T-helper 9 cell (primary cell): ENCODE results near the gene FAM200C.

Source experiments
- DNase-seq: peaks from one replicate; pipeline ENCODE4 v3.0.0-alpha.2; 2020

The FAM200C gene

GRCh38 chr5:160366230-160366629 is 33.6 kb downstream of the FAM200C start:
- DNase-seq: no peak

- DNase-seq: no peak
These were observed 36.0 kb downstream of the FAM200C start for GRCh38 chr5:160363660-160364395.

DNA sequence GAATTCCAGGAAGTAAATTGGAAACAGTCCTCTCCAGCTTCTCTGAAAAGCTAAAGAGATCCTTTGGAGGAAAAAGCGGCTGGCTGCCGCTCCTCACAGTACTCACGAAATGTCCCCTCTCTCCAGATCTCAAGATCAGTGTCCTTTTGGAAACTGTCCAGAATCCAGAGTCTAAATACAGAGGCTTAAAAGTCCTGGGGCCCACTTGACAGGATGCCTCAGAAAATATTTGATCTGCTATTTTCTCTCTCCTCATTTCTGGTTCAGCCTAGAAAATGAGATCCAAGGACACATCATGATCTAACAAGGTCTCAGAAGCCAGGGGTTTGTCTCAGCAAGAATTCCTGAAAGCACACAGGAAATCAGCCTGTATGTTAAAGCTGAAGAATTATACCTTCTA is 36.6 kb downstream of the FAM200C start:
- no peak for DNase-seq

- no peak for DNase-seq
These were observed 38.1 kb downstream of the FAM200C start for GRCh38 chr5:160361624-160362228.

- DNase-seq: no peak
These were observed 39.5 kb downstream of the FAM200C start for GRCh38 chr5:160360310-160360709.

GRCh38 chr5:160359816-160360215 is 40.0 kb downstream of the FAM200C start:
- DNase-seq: no peak

DNA sequence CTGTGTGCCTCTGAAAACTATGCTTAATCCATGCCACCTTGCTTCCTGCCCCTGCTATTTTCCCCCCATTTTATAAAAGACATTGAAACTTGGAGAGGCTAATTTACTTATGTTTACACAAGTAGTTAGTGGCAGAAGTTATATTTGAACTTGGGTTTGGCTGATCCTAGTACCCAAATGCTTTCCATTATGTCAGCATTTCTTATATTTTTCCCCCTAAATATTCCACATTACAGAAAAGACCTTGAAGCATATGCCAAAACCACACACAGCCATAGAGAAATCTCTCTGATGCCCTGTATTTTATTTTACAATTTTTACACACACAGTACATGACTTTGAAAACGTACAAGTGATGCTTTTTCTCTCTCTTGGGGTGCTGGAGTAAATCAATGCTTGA is 40.6 kb downstream of the FAM200C start:
- DNase-seq: no peak

- DNase-seq: no peak
These were observed 41.9 kb downstream of the FAM200C start for GRCh38 chr5:160357861-160358411.

GRCh38 chr5:160357394-160357793 is 42.5 kb downstream of the FAM200C start:
- no peak for DNase-seq

- no peak for DNase-seq
These were observed 43.1 kb downstream of the FAM200C start for GRCh38 chr5:160356550-160357347.

DNA sequence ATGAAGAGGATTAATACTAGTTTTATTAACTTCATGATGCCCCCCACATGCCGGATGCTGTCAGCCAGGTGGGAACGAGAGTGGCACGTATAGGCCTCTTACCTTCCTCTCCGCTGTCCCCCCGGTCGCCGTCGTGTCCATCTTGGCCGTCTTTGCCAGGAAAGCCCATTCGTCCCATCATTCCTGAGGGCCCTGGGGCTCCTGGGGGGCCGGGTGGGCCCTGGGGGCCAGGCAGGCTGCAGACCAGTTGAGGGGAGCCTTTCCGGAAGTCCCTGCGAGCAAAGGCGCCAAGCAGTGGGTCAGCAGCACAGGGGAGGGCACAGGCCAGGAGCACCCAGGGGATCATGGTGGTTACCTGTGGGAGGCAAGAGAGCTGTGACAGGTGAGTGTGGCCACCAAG is 45.2 kb downstream of the FAM200C start:
- no peak for DNase-seq

GRCh38 chr5:160353379-160353778 is 46.5 kb downstream of the FAM200C start:
- no peak for DNase-seq

GRCh38 chr5:160352308-160352707 is 47.5 kb downstream of the FAM200C start:
- DNase-seq: no peak

- DNase-seq: no peak
These were observed 49.9 kb downstream of the FAM200C start for GRCh38 chr5:160349935-160350303.

- DNase-seq: no peak
These were observed 50.5 kb downstream of the FAM200C start for GRCh38 chr5:160349249-160349934.

DNA sequence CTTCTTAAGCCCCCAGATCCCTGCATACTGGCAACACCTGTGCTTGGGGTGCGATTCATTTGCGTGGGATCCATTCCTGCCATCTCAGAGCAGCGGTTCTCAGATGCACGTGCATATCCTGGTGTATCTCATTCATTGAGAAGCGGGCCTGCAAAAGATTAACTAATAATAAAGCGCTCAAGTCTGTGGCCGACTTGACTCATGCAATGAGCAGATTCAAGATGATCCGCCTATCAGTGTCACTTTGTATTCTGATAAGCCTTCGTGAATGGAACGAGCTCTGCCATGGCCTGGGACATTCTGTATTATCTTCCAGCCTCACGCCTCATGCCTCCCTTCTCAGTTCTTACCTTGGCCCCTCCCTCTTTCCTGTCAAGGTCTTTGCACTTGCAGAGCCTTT is 51.8 kb downstream of the FAM200C start:
- DNase-seq: no peak

DNA sequence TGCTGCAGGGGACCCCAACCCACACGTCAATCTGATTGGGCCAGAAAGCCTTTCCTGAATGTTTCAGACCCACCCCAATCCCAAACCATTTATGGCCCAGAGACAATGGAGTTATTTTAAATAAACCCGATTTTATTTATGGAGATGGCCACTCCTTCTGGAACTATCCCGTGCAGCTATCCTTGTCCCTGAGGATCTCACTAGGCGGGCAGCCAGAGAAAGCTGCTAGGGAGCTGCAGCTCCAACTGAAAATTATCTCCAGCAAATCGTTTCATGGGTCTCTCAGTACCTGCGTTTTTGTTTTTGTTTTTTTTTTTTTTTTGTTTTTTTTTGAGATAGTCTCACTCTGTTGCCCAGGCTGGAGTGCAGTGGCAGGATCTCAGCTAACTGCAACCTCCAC is 52.4 kb downstream of the FAM200C start:
- no peak for DNase-seq
